ENCODE results near the gene ATP5F1B.
"Not testable (repeated sequence)": the region's sequence is repeated elsewhere in the genome, so short reads cannot be mapped to it uniquely, and the experiment has no call there.

Gene ATP5F1B

DNA sequence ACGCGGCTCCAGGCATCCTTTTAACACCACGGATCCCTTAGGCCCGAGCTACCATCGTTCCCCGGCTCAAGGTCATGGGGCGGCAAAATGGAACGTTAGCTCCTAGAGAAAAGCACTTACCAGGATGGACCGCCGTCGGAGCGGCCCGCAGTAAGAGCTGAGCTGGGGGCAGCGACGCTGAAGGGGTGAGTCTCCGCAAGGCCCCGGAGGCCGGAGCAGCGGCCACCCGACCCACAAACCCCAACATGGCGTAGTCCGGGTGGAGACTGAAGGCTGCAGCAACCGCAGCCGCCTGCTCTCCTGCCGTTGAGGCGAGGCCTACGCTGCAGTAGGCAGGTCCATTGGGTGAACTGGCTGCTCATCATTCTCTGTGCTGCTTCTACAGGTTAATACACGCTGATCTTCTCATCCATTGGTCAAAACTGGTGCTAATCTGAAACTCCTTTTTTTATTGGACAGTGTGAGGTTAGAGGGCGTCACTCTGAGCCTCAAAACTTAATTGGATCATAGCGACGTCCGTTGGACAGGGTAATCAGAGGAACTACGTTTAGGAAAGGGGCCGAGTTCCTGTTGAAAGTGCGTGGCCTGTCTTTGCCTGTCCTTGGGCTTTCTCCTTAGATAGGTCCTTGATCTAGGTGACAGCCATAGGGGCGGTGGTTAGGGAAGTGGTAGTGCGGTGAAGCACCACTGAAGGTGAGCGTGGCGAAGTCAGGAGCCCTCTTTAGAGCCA is at the start of gene ATP5F1B:
ATP5F1B (minus strand) TSS at position 268 of the 730 bp plus-strand sequence; CDS start at position 247, 21 bp downstream.
- DNase-seq: peak; percentile 95

DNA sequence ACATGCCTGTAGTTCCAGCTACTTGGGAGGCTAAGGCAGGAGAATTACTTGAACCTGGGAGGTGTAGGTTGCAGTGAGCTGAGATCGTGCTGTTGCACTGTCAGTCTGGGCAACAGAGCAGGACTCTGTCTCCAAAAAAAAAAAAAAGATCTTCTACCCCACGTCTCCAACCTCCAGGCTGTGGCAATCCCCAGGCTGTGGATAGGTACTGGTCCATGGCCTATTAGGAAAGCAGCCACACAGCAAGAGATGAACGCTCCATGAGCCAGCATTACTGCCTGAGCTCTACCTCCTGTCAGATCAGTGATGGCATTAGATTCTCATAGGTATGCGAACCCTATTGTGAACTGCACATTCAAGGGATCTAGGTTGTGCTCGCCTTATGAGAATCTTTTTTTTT is 48.4 kb upstream of the ATP5F1B start:
- no peak for DNase-seq

- no peak for DNase-seq
Observed at GRCh38 chr12:56688846-56689109, 43.0 kb upstream of the ATP5F1B start.

DNA sequence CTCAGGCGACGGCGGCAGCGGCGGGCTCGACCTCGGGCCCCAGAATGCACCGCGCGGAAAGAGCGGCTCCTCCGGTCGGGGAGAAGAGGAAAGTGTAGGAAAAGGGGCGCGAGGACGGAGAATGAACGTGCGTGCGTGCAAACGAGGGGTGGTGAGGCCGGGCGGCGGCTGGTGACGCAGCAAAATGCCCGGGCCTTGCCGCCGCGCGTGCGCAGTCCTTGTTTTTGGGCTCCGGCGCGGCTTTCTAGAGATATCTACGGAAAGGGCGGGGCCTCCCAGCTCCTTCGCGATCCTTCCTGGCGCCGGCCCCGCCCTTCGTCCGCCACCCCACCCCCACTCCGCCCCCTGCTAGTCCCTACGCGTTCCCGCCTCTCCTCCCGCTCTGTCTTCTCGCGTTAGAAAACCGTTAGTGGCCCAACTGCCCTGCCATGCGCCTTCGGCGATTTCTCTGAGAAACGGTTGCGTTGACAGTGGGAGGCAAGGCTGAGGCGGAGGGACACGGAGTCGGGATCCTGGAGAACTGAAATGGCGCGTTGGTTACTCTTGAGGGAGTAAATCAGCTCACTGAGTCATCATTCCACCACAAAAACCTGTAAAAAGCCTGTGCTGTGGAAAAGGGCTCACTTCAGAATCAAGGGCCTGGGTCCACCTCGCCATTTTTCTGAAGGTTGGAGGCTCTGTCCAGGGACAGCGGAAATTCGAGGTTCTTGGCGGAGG is 42.5 kb upstream of the ATP5F1B start, which contains the start of gene PTGES3:
PTGES3 (minus strand) TSS at position 156 of the 717 bp plus-strand sequence. CDS start 285 bp downstream, outside the sequence.
- peak; percentile 99 for DNase-seq

- no peak for DNase-seq
Observed at GRCh38 chr12:56687223-56688128, 41.7 kb upstream of the ATP5F1B start.

GRCh38 chr12:56684745-56685359 is 39.1 kb upstream of the ATP5F1B start:
- no peak for DNase-seq

DNA sequence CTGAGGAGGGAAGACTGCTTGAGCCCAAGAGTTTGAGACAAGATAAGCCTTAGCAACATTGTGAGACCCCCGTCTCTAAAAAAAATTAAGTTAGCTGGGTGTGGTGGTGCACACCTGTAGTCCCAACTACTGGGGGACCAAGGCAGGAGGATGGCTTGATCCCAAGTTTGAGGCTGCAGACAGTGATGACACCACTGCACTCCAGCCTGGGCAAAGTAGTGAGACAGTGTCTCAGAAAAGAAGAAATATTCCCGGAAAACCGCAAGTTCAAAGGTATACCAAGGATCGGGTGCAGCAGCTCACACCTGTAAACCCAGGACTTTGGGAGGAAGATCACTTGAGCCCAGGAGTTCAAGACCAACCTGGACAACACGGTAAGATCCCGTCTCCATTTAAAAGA is 36.5 kb upstream of the ATP5F1B start:
- no peak for DNase-seq

DNA sequence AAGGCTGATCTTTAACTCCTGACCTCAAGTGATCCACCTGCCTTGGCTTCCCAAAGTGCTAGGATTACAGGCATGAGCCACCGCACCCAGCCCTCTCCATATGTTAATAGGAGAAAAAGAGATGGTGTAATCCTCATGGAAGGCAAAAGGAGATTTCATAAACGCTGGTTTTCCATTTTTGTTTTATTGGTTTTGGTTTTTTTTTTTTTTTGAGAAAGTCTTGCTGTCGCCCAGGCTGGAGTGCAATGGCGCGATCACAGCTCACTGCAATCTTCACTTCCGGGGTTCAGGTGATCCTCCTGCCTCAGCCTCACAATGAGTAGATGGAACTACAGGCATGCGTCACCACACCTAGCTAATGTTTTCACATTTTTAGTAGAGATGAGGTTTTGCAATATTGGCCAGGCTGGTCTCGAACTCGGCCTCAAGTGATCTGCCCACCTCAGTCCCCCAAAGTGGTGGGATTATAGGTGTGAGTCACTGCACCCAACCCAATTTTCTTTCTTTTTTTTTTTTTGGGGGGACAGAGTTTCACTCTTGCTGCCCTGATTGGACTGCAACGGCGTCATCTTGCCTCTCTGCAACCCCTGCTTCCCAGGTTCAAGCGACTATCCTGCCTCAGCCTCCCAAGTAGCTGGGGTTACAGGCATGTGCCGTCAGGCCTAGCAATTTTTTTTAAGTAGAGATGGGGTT is 34.2 kb upstream of the ATP5F1B start:
- no peak for DNase-seq

DNA sequence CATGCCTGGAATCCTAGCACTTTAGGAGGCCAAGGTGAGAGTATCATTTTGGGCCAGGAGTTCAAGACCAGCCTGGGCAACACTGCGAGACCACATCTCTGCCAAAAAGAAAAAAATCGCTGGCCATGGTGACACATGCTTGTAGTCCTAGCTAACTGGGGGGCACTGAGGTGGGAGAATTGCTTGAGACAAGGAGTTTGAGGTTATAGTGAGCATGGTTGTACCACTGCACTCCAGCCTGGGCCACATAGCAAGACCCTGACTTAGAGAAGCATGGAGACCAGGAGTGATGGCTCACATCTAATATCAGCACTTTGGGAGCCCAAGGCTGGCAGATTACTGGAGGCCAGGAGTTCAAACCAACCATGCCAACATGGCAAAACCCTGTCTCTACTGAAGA is 33.1 kb upstream of the ATP5F1B start:
- DNase-seq: no peak

DNA sequence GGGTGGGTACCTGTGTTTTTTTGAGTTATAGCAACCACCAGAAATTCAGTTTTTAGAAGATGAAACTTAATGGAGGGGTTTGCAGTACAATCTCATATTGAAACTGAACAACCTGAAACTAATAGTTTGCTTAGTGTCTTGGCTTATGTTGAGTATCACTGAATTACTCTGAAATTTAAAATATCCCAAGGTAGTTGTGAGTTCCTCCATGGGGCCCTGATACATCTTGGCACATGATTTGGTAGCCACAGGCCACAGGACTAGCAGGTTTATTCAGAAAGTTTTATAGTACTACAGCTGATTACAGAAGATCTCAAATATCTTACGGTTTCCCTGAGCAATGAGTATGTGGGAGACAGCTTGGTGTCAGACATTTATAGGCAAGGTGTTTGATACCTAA is 31.9 kb upstream of the ATP5F1B start:
- no peak for DNase-seq

- no peak for DNase-seq
Observed at GRCh38 chr12:56676851-56677580, 31.2 kb upstream of the ATP5F1B start.

DNA sequence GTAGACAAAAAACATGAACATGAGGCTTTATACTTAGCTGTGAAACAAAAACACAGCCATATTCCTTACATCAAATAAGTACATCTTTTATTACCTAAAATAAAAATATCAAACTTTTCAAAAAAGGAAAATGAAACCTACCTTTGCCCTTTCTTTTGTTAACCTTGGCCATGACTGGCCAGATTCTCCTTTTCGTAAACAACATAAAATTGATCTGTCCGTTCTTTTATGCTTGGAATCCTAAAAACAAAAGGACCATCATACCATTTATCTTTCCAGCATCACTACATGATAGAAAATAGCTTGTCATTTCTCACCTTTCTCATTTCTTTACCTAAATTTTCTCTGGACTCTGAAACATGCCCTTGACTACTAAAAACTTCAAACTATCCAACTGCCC is 25.8 kb upstream of the ATP5F1B start:
- no peak for DNase-seq

GRCh38 chr12:56670836-56671235 is 25.1 kb upstream of the ATP5F1B start:
- no peak for DNase-seq

DNA sequence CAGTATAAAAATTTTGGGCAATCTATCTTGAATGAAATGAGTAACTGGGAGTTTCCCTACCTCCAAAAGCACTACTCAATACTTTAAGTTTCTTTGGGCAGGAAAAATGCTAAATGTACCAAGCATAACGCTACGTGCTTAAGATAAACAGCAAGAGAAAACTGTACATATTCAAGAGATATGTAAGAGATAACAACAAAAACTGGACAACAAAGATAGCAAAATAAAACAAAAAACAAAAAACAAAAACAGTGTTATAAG is 22.3 kb upstream of the ATP5F1B start:
- no peak for DNase-seq

GRCh38 chr12:56661979-56662638 is 16.3 kb upstream of the ATP5F1B start:
- no peak for DNase-seq

- DNase-seq: no peak
Observed at GRCh38 chr12:56661560-56661959, 15.8 kb upstream of the ATP5F1B start.

DNA sequence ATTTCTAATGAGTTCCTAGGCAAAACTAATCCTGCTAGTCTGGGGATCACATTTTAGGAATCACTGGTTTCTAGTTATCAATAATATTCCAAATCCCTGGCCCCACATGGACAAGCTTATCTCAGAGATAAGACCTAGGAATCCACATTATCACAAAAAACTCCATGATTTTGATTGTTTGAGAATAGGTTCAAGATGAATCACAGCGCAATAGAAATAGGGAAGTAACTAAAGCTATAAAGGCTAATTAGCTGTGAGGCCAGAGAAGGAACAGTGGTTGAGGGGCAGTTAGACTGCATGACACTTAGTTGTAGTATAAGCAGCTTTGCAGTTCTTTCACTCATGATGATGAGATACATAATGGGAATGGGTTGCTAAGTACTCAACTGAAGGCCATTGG is 13.1 kb upstream of the ATP5F1B start:
- DNase-seq: no peak

DNA sequence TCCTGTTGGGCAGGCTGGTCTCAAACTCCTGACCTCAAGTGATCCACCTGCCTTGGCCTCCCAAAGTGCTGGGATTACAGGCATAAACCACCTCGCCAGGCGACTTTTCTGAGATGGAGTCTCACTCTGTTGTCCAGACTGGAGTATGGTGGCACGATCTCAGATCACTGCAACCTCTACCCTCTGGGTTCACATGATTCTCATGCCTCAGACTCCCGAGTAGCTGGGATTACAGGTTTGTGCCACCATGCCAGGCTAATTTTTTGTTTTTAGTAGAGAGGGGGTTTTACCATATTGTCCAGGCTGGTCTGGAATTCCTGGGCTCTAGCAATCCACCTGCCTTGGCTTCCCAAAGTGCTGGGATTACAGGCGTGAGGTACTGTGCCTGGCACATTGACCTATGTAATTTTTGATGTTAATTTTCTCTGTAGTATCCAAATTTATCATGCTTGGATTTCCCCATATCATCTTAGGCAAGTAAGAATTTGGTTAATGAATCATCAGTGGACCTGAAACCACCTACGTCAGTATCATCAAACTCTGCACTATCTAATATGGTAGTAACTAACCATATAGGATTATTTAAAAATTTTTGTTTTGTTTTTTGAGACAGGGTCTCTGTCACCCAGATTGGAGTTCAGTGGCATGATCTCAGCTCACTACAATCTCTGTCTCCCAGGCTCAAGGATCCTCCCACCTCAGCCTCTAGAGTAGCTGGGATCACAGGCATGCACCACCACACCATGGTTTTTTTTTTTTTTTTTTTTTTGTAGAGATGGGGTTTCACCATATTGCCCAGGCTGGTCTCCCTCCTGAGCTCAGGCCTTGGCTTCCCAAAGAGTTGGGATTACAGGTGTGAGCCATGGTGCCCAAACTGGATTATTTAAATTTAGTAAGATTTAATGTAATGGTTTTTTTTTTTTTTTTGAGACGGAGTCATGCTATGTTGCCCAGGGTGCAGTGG is 11.9 kb upstream of the ATP5F1B start:
- no peak for DNase-seq

DNA sequence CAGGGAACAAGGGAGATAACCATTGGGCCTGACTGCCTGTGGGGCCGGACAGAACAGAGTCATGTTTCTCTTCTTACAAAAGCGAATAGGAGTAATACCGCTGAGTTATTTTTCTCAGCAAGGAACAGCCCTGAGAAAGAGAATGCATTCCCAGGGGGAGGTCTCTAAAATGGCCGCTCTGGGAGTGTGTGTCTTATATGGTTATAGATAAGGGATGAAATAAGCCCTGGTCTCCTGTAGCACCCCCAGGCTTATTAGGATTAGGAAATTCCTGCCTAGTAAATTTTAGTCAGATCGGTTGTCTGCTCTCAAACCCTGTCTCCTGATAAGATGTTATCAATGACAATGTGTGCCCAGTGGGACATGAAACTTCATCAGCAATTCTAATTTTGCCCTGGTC is 8.0 kb upstream of the ATP5F1B start:
- not testable (repeated sequence) for DNase-seq

DNA sequence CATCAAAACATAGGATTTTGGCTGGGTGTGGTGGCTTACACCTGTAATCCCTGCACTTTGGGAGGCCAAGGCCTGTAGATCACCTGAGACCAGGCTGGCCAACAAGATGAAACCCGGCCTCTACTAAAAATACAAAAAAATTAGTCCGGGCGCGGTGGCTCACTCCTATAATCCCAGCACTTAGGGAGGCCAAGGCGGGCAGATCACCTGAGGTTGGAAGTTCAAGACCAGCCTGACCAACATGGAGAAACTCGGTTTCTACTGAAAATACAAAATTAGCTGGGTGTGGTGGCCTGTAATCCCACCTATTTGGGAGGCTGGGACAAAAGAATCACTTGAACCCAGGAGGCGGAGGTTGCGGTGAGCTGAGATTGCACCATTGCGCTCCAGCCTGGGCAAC is 2.2 kb upstream of the ATP5F1B start:
- not testable (repeated sequence) for DNase-seq
